ENCODE results near the gene MEF2A. TPM values are rescaled to one million over a fixed set of nuclear protein-coding genes. Genes with fewer than 3 reads are reported as not detected.

Gene MEF2A
- total RNA-seq, 1 experiment from 2014 or later: 29.6 TPM

- Histone ChIP-seq H3K9me3 (ENCODE audit: control insufficient read depth in 1 of 2, insufficient read depth in 1 of 2, low read depth in 1 of 2, low read length in 2 of 2) (no peaks in the 10 kb centered on the region), H4K20me1 (ENCODE audit: insufficient read depth) (no peaks in the 10 kb centered on the region), H3K4me3 (replicated peaks in 1 of 2; ENCODE audit: low read depth in 1 of 2, low read length in 2 of 2) (no peak overlapping the region), H3K27ac (ENCODE audit: low read depth, low read length) (no peak overlapping the region), H3K9me2 (ENCODE audit: insufficient read depth) (no peaks in the 10 kb centered on the region), H2AFZ (ENCODE audit: low read depth, low read length, poor library complexity, severe bottlenecking) (no peak overlapping the region), H3K27me3 (ENCODE audit: insufficient read depth, low read length) (no peaks in the 10 kb centered on the region), H3K4me1 (ENCODE audit: control insufficient read depth in 1 of 2, insufficient read depth in 2 of 2, low read length in 2 of 2) (no peaks in the 10 kb centered on the region), H3K4me2 (ENCODE audit: low read length) (no peak overlapping the region), H3K79me2 (ENCODE audit: insufficient read depth, low read length) (no peaks in the 10 kb centered on the region), H3K36me3 (ENCODE audit: control insufficient read depth in 1 of 2, insufficient read depth in 2 of 2, low read length in 2 of 2) (no peaks in the 10 kb centered on the region), H3K9ac (ENCODE audit: low read length) (no peak overlapping the region)
- intact Hi-C loops (cut with micrococcal nuclease): no loop called here
- ChIA-PET CTCF (no interaction called here), POLR2A (no interaction called here), RAD21 (ENCODE audit: low non-redundant PET in 1 of 2, low total read pairs in 2 of 2, uncharacterized antibody in 2 of 2, unreplicated experiment in 2 of 2) (no interaction called here)
- no TSS peak for BruUV-seq (replicated peaks)
- TF ChIP-seq ZNF274 (IDR thresholded peaks at IDR 0.05; ENCODE audit: low read depth, low read length) (no peak), SIN3A (IDR thresholded peaks at IDR 0.05; ENCODE audit: low read depth) (no peak), POLR2A (IDR thresholded peaks at IDR 0.05; ENCODE audit: borderline replicate concordance, extremely low read depth, insufficient read depth, insufficient read length) (no peak), ELF1 (IDR thresholded peaks at IDR 0.05; ENCODE audit: borderline replicate concordance, low read depth) (no peak), SP1 (IDR thresholded peaks at IDR 0.05; ENCODE audit: low read depth) (no peak)
- DNase-seq (ENCODE audit: low read depth, low spot score) (no peak), ATAC-seq (no peak)
Measured at GRCh38 chr15:99558084-99558483, 7.7 kb upstream of the MEF2A start.

- Histone ChIP-seq H3K79me2 (ENCODE audit: insufficient read depth, low read length) (no peaks in the 10 kb centered on the region), H3K4me3 (replicated peaks in 1 of 2; ENCODE audit: low read depth in 1 of 2, low read length in 2 of 2) (no peak overlapping the region), H4K20me1 (ENCODE audit: insufficient read depth) (no peaks in the 10 kb centered on the region), H3K9ac (ENCODE audit: low read length) (no peak overlapping the region), H3K27me3 (ENCODE audit: insufficient read depth, low read length) (peaks cover under 1% of the 10 kb centered on the region; the same call in 1 of the 2 replicates), H3K27ac (ENCODE audit: low read depth, low read length) (no peak overlapping the region), H3K9me2 (ENCODE audit: insufficient read depth) (no peaks in the 10 kb centered on the region), H2AFZ (ENCODE audit: low read depth, low read length, poor library complexity, severe bottlenecking) (no peak overlapping the region), H3K36me3 (ENCODE audit: control insufficient read depth in 1 of 2, insufficient read depth in 2 of 2, low read length in 2 of 2) (no peaks in the 10 kb centered on the region), H3K9me3 (ENCODE audit: control insufficient read depth in 1 of 2, insufficient read depth in 1 of 2, low read depth in 1 of 2, low read length in 2 of 2) (no peaks in the 10 kb centered on the region), H3K4me1 (ENCODE audit: control insufficient read depth in 1 of 2, insufficient read depth in 2 of 2, low read length in 2 of 2) (no peaks in the 10 kb centered on the region), H3K4me2 (ENCODE audit: low read length) (no peak overlapping the region)
- no TSS peak for BruUV-seq (replicated peaks)
- intact Hi-C loops (cut with micrococcal nuclease): no loop called here
- CTCF ChIA-PET: no interaction called here
- ATAC-seq (no peak), DNase-seq (ENCODE audit: low read depth, low spot score) (no peak)
- POLR2A ChIA-PET: no interaction called here
- RAD21 ChIA-PET (ENCODE audit: low non-redundant PET in 1 of 2, low total read pairs in 2 of 2, uncharacterized antibody in 2 of 2, unreplicated experiment in 2 of 2): no interaction called here
- TF ChIP-seq YY1 (IDR thresholded peaks at IDR 0.05; ENCODE audit: extremely low read depth, insufficient replicate concordance, low read depth, low read length): no peak
- no peak for TF ChIP-seq ATF3 (IDR thresholded peaks at IDR 0.05)
- no peak for TF ChIP-seq RAD21 (IDR thresholded peaks at IDR 0.05; ENCODE audit: low read depth)
- no peak for TF ChIP-seq TCF7L2 (IDR thresholded peaks at IDR 0.05; ENCODE audit: borderline replicate concordance, extremely low read depth, insufficient read depth, insufficient read length)
- no peak for TF ChIP-seq ZNF274 (IDR thresholded peaks at IDR 0.05; ENCODE audit: low read depth, low read length)
- TF ChIP-seq JUND (IDR thresholded peaks at IDR 0.05): no peak
- TF ChIP-seq REST (IDR thresholded peaks at IDR 0.05; ENCODE audit: low read depth): no peak
- no peak for TF ChIP-seq ZBTB33 (IDR thresholded peaks at IDR 0.05; ENCODE audit: extremely low read depth, insufficient replicate concordance, low read length)
- TF ChIP-seq ZFX (IDR thresholded peaks at IDR 0.05): no peak
- TF ChIP-seq EZH2 (IDR thresholded peaks at IDR 0.05): no peak
Measured at GRCh38 chr15:99558571-99558970, 7.2 kb upstream of the MEF2A start.
